PC-3 (cell line): Measurements from ENCODE around the gene ZNF19. TPM values are rescaled to one million over a fixed set of nuclear protein-coding genes. Genes with fewer than 3 reads are reported as not detected.

Experiments
- ATAC-seq: fragments of 200-7000 bp; cut with Tn5 transposase; 2 replicates; pipeline ENCODE4 v1.9.1; 2020; ENCODE audit warnings: mild to moderate bottlenecking, moderate library complexity
- BruUV-seq: library from RNA; stranded (reverse); fragments of 400-500 nt; replicated peaks from 2 replicates; lab custom pipeline; 2021; lab: Mats Ljungman, UMichigan
- CTCF ChIA-PET: fragments of 300-600 bp; sonication (Branson Sonifier 250); formaldehyde crosslinking; loops from one replicate; lab custom pipeline; 2022; ENCODE audit warnings: antibody characterized with exemption; lab: Charles Lee
- POLR2A ChIA-PET: fragments of 300-600 bp; sonication (Branson Sonifier 250); formaldehyde crosslinking; loops from one replicate; lab custom pipeline; 2022; ENCODE audit warnings: antibody characterized with exemption; ENCODE audit not compliant: unreplicated experiment; lab: Charles Lee
- DNase-seq: peaks from one replicate; pipeline ENCODE4 v3.0.0-alpha.2; 2015
- H2AFZ ChIP-seq: fragments of 300-600 bp; sonication (generic); 2 replicates; pipeline ENCODE4 v1.6.0; 2016; ENCODE audit warnings: antibody characterized with exemption, low read length
- H3F3A ChIP-seq: fragments of 300-600 bp; sonication (generic); one replicate; pipeline ENCODE4 v1.6.0; 2017; ENCODE audit warnings: antibody characterized with exemption, low read length, control low read depth, mild to moderate bottlenecking; ENCODE audit not compliant: unreplicated experiment
- H3K27ac ChIP-seq: fragments of 300-600 bp; sonication (generic); 2 replicates; pipeline ENCODE4 v1.5.1; 2016; ENCODE audit warnings: mild to moderate bottlenecking, low read length
- H3K27me3 ChIP-seq: fragments of 300-600 bp; sonication (generic); 2 replicates; pipeline ENCODE4 v1.6.1; 2016; ENCODE audit warnings: low read length, mixed read lengths
- H3K36me3 ChIP-seq: fragments of 300-600 bp; sonication (generic); 2 replicates; pipeline ENCODE4 v1.6.1; 2016; ENCODE audit warnings: low read depth, mixed run types, low read length, mixed read lengths
- H3K4me1 ChIP-seq: fragments of 300-600 bp; sonication (generic); 2 replicates; pipeline ENCODE4 v1.5.1; 2016; ENCODE audit warnings: low read length; ENCODE audit not compliant: insufficient read depth
- H3K4me2 ChIP-seq: fragments of 300-600 bp; sonication (generic); 2 replicates; pipeline ENCODE4 v1.6.0; 2016; ENCODE audit warnings: low read length
- H3K4me3 ChIP-seq: fragments of 300-600 bp; sonication (generic); 2 replicates; pipeline ENCODE4 v1.5.1; 2016; ENCODE audit warnings: mild to moderate bottlenecking, low read length, mixed read lengths
- H3K79me2 ChIP-seq: fragments of 300-600 bp; sonication (generic); 2 replicates; pipeline ENCODE4 v1.6.1; 2017; ENCODE audit warnings: low read length, mixed read lengths
- H3K9ac ChIP-seq: fragments of 300-600 bp; sonication (generic); 2 replicates; pipeline ENCODE4 v1.6.0; 2016; ENCODE audit warnings: mild to moderate bottlenecking, low read length
- H3K9me2 ChIP-seq: fragments of 300-600 bp; sonication (generic); replicated peaks from 2 replicates; pipeline ENCODE4 v1.6.1; 2016; ENCODE audit warnings: mixed run types, low read length, mixed read lengths
- H3K9me3 ChIP-seq: fragments of 300-600 bp; sonication (generic); 2 replicates; pipeline ENCODE4 v1.6.1; 2016; ENCODE audit warnings: low read length, mixed read lengths
- H4K20me1 ChIP-seq: fragments of 300-600 bp; sonication (generic); 2 replicates; pipeline ENCODE4 v1.6.1; 2016; ENCODE audit warnings: low read length, mixed read lengths
- CTCF ChIP-seq: fragments of 300-600 bp; sonication (generic); conservative IDR thresholded peaks from 2 replicates; pipeline ENCODE4 v1.5.1; 2017; ENCODE audit warnings: antibody characterized with exemption, low read depth, mild to moderate bottlenecking, low read length
- EZH2 ChIP-seq: fragments of 300-600 bp; sonication (generic); IDR thresholded peaks from one replicate; pipeline ENCODE4 v1.6.1; 2017; ENCODE audit warnings: antibody characterized with exemption, mild to moderate bottlenecking, low read length; ENCODE audit not compliant: unreplicated experiment
- EZH2phosphoT487 ChIP-seq: fragments of 300-600 bp; sonication (generic); IDR thresholded peaks from 2 replicates; pipeline ENCODE4 v1.6.1; 2018; ENCODE audit warnings: mild to moderate bottlenecking, antibody characterized with exemption, low read length, borderline replicate concordance
- intact Hi-C: fragments of 100-400 bp; cut with micrococcal nuclease; formaldehyde crosslinking; loops from 2 replicates; pipeline ENCODE4 v1.9.0; 2023
- total RNA-seq: library from RNA; depleted of rRNA; stranded (reverse); fragments of >200 nt; gene quantifications from 2 replicates; pipeline ENCODE4 v1.2.3, GENCODE V29; 2014; rRNA removed

The ZNF19 gene
- total RNA-seq, 1 experiment from 2014 or later: 1.5 TPM

GRCh38 chr16:71423865-71424264, 65.3 kb downstream of the ZNF19 start:
- Histone ChIP-seq H3K4me2 (no peak overlapping the region), H3F3A (no peaks in the 10 kb centered on the region), H3K4me3 (no peak overlapping the region), H3K9me2 (no peaks in the 10 kb centered on the region), H3K9me3 (no peaks in the 10 kb centered on the region), H3K79me2 (no peaks in the 10 kb centered on the region), H2AFZ (no peak overlapping the region), H3K9ac (no peak overlapping the region), H3K27ac (no peak overlapping the region), H3K27me3 (peaks cover 13% of the 10 kb centered on the region), H4K20me1 (no peaks in the 10 kb centered on the region), H3K36me3 (no peaks in the 10 kb centered on the region), H3K4me1 (no peaks in the 10 kb centered on the region)
- ChIA-PET CTCF (no interaction called here), POLR2A (no interaction called here)
- no peak for DNase-seq
- no TSS peak for BruUV-seq
- no peak for ATAC-seq
- intact Hi-C loops: no loop called here
- TF ChIP-seq CTCF (no peak), EZH2phosphoT487 (no peak), EZH2 (no peak)

Other genes with a start within 250 kb of the ZNF19 start
- gene CMTR2, start 199.9 kb downstream of the ZNF19 start, total RNA-seq: 14.7 and 15.3 TPM in 2 replicates
- gene CALB2, start 130.6 kb downstream of the ZNF19 start, total RNA-seq: 0.47 TPM in 1 of 2 replicates, not detected in the other
- gene TLE7, start 47.3 kb downstream of the ZNF19 start, total RNA-seq: not detected in 2 replicates
- 6.6 and 7.5 TPM in 2 replicates for gene ZNF23, start 27.1 kb downstream of the ZNF19 start, total RNA-seq
- gene CHST4, start 37.1 kb upstream of the ZNF19 start, total RNA-seq: not detected in 2 replicates
- not detected in 2 replicates for gene TAT, start 87.8 kb upstream of the ZNF19 start, total RNA-seq
- 7.4 and 14.6 TPM in 2 replicates for gene MARVELD3, start 136.9 kb upstream of the ZNF19 start, total RNA-seq
- 4.4 and 5.0 TPM in 2 replicates for gene PHLPP2, start 235.4 kb upstream of the ZNF19 start, total RNA-seq